Measurements from ENCODE around the gene RHEX.

RHEX gene

DNA sequence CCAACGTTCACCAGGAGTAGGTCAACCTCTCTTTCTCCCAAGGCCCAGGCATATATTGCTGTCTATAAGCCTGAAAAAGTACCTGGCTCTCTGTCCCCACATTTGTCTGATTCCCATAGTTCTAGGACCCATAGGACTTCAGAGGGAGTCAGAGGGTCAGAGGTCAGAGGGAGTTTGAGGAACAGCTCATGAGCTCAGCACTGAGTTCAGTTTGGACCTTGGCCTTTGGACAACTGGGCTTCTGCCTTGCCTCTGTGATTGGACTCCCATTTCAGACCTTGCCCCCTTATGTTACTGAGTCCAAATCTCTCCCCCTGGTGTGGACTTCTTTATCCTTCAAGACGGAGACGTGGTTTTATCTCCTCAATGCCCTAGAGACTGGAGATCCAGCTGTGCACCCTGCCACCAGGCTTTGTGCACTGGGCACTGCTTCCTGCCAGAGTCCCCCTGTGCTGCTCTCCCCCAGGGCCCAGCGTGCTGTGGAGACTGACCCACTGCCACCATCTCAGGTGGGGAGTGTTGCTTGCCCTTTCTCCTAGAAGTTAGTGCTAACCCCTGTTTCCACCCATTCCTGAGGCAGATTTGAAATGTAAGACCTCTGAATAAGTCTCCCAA lies 32.5 kb upstream of the RHEX start:
- no peak for DNase-seq (ENCODE audit: extremely low spot score)
- ChIA-PET CTCF (interaction anchor here (1.2 to 2.4 kb wide), 3 partner anchors 10 to 36 kb away, joined by 3 to 11 read pairs (median 4); no protein-coding TSS in a partner anchor), POLR2A (no interaction called here)
- TF ChIP-seq, protein P1, sequence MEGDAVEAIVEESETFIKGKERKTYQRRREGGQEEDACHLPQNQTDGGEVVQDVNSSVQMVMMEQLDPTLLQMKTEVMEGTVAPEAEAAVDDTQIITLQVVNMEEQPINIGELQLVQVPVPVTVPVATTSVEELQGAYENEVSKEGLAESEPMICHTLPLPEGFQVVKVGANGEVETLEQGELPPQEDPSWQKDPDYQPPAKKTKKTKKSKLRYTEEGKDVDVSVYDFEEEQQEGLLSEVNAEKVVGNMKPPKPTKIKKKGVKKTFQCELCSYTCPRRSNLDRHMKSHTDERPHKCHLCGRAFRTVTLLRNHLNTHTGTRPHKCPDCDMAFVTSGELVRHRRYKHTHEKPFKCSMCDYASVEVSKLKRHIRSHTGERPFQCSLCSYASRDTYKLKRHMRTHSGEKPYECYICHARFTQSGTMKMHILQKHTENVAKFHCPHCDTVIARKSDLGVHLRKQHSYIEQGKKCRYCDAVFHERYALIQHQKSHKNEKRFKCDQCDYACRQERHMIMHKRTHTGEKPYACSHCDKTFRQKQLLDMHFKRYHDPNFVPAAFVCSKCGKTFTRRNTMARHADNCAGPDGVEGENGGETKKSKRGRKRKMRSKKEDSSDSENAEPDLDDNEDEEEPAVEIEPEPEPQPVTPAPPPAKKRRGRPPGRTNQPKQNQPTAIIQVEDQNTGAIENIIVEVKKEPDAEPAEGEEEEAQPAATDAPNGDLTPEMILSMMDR (IDR thresholded peaks at IDR 0.05; ENCODE audit: control extremely low read depth, extremely low read depth, low read depth, missing control alignments), result no peak

DNA sequence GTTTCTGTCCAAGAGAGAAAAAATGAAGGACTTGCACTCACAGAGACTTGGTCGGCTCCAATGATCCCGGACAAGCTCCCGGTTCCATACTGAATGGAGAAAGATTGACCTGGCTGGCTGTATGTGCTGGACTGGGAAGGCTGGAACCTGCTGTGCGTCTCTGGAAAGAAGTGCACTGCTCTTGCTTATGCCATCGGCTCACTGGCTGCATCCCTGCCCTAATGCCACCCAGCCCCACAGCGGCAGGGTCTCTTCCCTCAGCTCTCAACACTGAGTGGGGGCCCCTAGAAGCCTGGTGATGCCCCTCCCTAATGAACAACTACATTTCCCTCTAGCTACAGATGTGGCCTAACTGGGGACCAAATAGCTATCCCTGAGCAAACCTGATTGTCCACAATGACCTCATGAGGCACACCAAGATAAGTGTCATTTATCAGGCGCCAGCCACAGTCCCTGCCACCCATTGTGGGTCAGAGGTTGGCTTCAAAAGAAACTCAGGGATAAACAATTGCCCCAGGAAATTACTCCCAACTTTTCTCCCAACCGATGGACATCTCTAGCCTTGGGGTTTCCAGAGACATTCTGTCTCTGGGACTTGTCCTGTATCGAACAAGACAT lies 31.9 kb upstream of the RHEX start:
- TF ChIP-seq, protein P1 (IDR thresholded peaks at IDR 0.05; ENCODE audit: control extremely low read depth, extremely low read depth, low read depth, missing control alignments), result no peak
- POLR2A ChIA-PET, result no interaction called here
- CTCF ChIA-PET, result interaction anchor here (1.2 to 2.4 kb wide), 3 partner anchors 10 to 37 kb away, joined by 3 to 11 read pairs (median 4); no protein-coding TSS in a partner anchor
- no peak for DNase-seq (ENCODE audit: extremely low spot score)

DNA sequence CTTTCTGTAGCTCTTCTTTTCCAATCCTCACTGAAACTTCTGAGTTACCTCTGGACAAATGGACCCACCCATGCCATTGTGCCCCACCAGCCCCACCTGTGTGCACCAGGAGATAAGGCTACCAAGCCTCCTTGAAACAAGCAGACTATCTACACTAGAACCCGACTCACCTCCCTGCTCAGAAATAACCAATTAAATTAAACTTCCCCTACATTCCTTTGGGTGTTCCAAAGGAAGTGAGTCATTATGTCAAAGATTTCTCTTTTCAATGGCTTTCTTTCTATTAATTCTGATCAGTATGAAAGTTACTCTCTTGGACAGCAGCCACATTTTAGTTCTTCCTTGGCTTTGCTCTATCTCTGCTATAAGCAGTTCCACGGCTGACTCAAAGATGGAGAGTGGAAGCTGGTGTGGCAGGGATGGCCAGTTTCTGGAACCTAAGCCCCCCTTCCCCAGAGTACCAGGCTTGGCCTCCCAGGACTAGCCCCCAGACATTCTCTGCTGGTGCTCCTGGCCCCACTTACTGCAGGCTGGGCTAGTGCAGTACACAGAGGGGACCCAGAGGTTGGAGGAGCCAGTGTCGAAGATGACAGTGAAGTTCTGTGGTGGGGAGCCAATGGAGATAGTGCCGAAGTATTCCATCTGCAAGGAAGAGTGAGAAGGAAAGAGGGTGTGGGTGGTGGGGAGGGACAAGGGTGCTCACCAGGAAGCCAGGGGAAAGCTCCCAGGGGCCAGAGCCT lies 31.2 kb upstream of the RHEX start:
- TF ChIP-seq, protein P1 (IDR thresholded peaks at IDR 0.05; ENCODE audit: control extremely low read depth, extremely low read depth, low read depth, missing control alignments), result no peak
- CTCF ChIA-PET, result interaction anchor here (1.2 to 2.4 kb wide), 3 partner anchors 9 to 37 kb away, joined by 3 to 11 read pairs (median 4); no protein-coding TSS in a partner anchor
- no peak for DNase-seq (ENCODE audit: extremely low spot score)
- POLR2A ChIA-PET, result no interaction called here

DNA sequence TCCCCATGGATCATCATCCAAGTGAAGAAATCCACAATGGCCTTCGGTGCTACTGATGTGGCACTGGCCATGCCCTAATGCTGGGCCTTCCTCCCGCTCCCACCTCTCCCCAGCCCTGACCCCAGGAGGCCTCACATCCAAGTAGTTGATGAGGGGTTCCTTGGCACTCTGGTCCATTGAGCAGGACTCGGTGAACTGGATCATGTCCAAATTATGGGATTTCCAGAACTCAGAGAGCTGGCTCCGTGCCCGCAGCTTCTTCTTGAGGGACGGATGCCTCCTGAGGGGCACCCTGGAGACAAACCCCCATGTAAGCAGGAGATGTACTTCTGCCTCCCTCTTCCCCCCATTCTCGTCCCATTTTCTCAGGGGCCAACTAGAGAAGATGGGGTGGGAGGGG lies 30.2 kb upstream of the RHEX start:
- ChIA-PET CTCF (interaction anchor here (1.1 to 4.7 kb wide), 5 partner anchors 8 to 83 kb away, joined by 3 to 22 read pairs (median 6); no protein-coding TSS in a partner anchor), POLR2A (no interaction called here)
- DNase-seq (ENCODE audit: extremely low spot score), result no peak
- TF ChIP-seq, protein P1 (IDR thresholded peaks at IDR 0.05; ENCODE audit: control extremely low read depth, extremely low read depth, low read depth, missing control alignments), result no peak

GRCh38 chr1:206023695-206024094 lies 29.3 kb upstream of the RHEX start, which contains the start of gene CTSE:
Gene CTSE (minus strand): TSS chr1:206023895. CDS start chr1:206023791, 104 bp downstream.
- no peak for DNase-seq (ENCODE audit: extremely low spot score)
- TF ChIP-seq, protein P1 (IDR thresholded peaks at IDR 0.05; ENCODE audit: control extremely low read depth, extremely low read depth, low read depth, missing control alignments), result no peak
- CTCF ChIA-PET, result interaction anchor here (1.1 to 4.7 kb wide), 5 partner anchors 9 to 83 kb away, joined by 3 to 22 read pairs (median 4); no protein-coding TSS in a partner anchor
- POLR2A ChIA-PET, result no interaction called here

DNA sequence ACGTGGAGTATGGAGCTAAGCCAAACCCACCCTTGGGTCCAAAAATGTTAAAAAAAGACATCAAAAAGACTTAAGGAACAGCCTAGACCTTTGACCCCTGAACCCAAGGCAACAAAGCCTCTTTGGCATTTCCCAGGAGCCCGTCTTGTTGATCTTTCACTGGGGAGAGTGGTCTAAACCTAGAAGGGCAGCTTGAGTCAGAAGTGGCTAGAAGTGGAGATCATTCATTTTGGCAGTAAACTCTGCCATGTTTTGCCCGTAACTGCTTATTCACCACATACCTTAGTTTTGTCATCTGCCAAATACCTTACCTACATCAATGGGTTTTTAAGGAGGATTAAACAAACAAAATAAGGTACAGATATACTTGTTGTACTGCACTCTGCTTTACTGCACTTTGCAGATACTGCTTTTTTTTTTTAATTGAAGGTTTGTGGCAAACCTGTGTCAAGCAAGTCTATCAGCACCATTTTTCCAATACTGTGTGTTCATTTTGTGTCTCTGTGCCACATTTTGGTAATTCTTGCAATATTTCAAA lies 27.6 kb upstream of the RHEX start:
- no peak for DNase-seq (ENCODE audit: extremely low spot score)
- CTCF ChIA-PET, result interaction anchor here (1.9 to 4.7 kb wide), 4 partner anchors 10 to 81 kb away, joined by 4 to 22 read pairs (median 7); no protein-coding TSS in a partner anchor
- POLR2A ChIA-PET, result no interaction called here
- TF ChIP-seq, protein P1 (IDR thresholded peaks at IDR 0.05; ENCODE audit: control extremely low read depth, extremely low read depth, low read depth, missing control alignments), result no peak
